ENCODE results near the gene KLF18.

- no peak for TF ChIP-seq SUZ12 (IDR thresholded peaks at IDR 0.05)
- no peak for TF ChIP-seq PKNOX1 (IDR thresholded peaks at IDR 0.05)
- no peak for TF ChIP-seq HDGF (IDR thresholded peaks at IDR 0.05; ENCODE audit: borderline replicate concordance)
- TF ChIP-seq LEF1 (IDR thresholded peaks at IDR 0.05; ENCODE audit: borderline replicate concordance) = no peak
- no peak for TF ChIP-seq ELF4 (IDR thresholded peaks at IDR 0.05)
- TF ChIP-seq NFRKB (IDR thresholded peaks at IDR 0.05) = no peak
- TF ChIP-seq SP1 (IDR thresholded peaks at IDR 0.05) = no peak
These were observed 33.2 kb downstream of the KLF18 start for GRCh38 chr1:44108241-44108640.
